Lung (tissue), 12 donors: ENCODE data around the gene RNF115. TPM values are rescaled to one million over a fixed set of nuclear protein-coding genes. Genes with fewer than 3 reads are reported as not detected.

Experiments used
- ATAC-seq: fragments of 200-7000 bp; cut with Tn5 transposase; one replicate; pipeline ENCODE4 v1.9.1; 2020; ENCODE audit warnings: moderate number of reproducible peaks; ENCODE audit not compliant: insufficient read depth, low FRiP score
- DNase-seq, 3 donors: peaks; one replicate each; pipeline ENCODE4 v3.0.0-alpha.2; 2013 to 2017
- H3K27ac ChIP-seq, 2 donors: one replicate each; pipeline ENCODE4 v1.5.1; 2013; ENCODE audit warnings: mild to moderate bottlenecking in 2 of 2, moderate library complexity in 2 of 2, control low read depth in 1 of 2, inconsistent platforms in 1 of 2, low read depth in 1 of 2, low read length in 1 of 2
- H3K27me3 ChIP-seq, 3 donors: one replicate each; pipeline ENCODE4 v1.5.1; 2013; ENCODE audit warnings: low read length in 2 of 3; ENCODE audit not compliant: control insufficient read depth in 3 of 3, insufficient read depth in 3 of 3
- H3K36me3 ChIP-seq, 4 donors: one replicate each; pipeline ENCODE4 v1.5.1; 2013; ENCODE audit warnings: low read length in 4 of 4, mild to moderate bottlenecking in 1 of 4, moderate library complexity in 1 of 4; ENCODE audit not compliant: control insufficient read depth in 4 of 4, insufficient read depth in 4 of 4
- H3K4me1 ChIP-seq, 5 donors: one replicate each; pipeline ENCODE4 v1.5.1; 2013; ENCODE audit warnings: low read length in 5 of 5, mild to moderate bottlenecking in 2 of 5, moderate library complexity in 1 of 5; ENCODE audit not compliant: control insufficient read depth in 5 of 5, insufficient read depth in 5 of 5
- H3K4me3 ChIP-seq: one replicate; pipeline ENCODE4 v1.5.1; 2013; ENCODE audit warnings: mild to moderate bottlenecking, control low read depth, moderate library complexity
- H3K9ac ChIP-seq, 2 donors: one replicate each; pipeline ENCODE4 v1.5.1; 2013; ENCODE audit warnings: low read length in 2 of 2, control low read depth in 1 of 2; ENCODE audit not compliant: insufficient read depth in 1 of 2
- H3K9me3 ChIP-seq, 4 donors: one replicate each; pipeline ENCODE4 v1.5.1; 2013; ENCODE audit warnings: low read length in 3 of 4, mild to moderate bottlenecking in 1 of 4, moderate library complexity in 1 of 4; ENCODE audit not compliant: control insufficient read depth in 4 of 4, insufficient read depth in 3 of 4
- CTCF ChIP-seq: IDR thresholded peaks from 2 replicates; pipeline ENCODE4 v1.5.1; 2012; ENCODE audit warnings: mild to moderate bottlenecking; ENCODE audit errors: control extremely low read depth, extremely low read depth
- WGBS, 2 donors: extraction: QIAGEN DNeasy Blood & Tissue Kit; methylation state at CpG; one replicate each; pipeline ENCODE4 v1.1.7; 2013; 5-methylcytosine and 5-hydroxymethylcytosine counted together
- polyA plus RNA-seq, 2 donors: library from polyadenylated mRNA; stranded (reverse); fragments of 200-250 nt; gene quantifications; one replicate each; pipeline ENCODE4 v1.2.1, GENCODE V29; 2013
- total RNA-seq, 2 donors: library from RNA; depleted of rRNA in 1 of 2; stranded (reverse); fragments of >200 nt in 1 of 2; gene quantifications; one replicate each; pipeline ENCODE4 v1.2.1, GENCODE V29; 2014 to 2021
- donor health status: control.
- donor health status: control.
- donor health status: Bipolar disorder and iron deficiency.
- donor health status: healthy.
- donor health status: DM: yes; HTN: yes; CAD: no.

Gene RNF115
- total and polyA plus RNA-seq, 4 donors: 4.4 to 21.6 (median 11.5) TPM

- DNase-seq (no peak), ATAC-seq (no peak)
- Histone ChIP-seq H3K4me3 (no peak overlapping the region), H3K4me1 (peaks cover 0 to 6% (median 0%) of the 10 kb centered on the region in 5 donors), H3K27me3 (no peaks in the 10 kb centered on the region), H3K9ac (no peak overlapping the region), H3K27ac (no peak overlapping the region), H3K9me3 (no peaks in the 10 kb centered on the region), H3K36me3 (no peaks in the 10 kb centered on the region)
- no peak for TF ChIP-seq CTCF
- 95 to 96% methylated on average over 7 of the region's 7 CpGs for WGBS, 2 donors
Measured at GRCh38 chr1:145806844-145807243, 17.1 kb downstream of the RNF115 start.

DNA sequence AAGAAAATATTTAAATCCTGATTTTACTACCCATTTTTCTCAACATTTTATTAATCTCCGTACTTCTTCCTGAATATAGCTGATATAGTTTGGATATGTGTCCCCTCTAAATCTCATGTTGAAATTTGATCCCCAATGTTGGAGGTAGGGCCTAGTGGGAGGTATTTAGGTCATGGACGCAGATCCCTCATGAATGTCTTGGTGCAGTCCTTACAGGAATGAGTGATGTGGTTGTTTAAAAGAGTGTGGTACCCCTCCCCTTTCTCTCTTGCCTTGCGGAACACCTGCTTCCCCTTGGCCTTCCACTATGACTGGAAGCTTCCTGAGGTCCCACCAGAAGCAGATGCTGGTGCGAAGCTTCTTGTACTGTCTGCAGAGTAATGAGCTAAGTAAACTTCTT is 17.5 kb downstream of the RNF115 start:
- no peak for TF ChIP-seq CTCF
- H3K4me1 ChIP-seq: peaks cover 0 to 6% (median 0%) of the 10 kb centered on the region in 5 donors
- no peaks in the 10 kb centered on the region for H3K36me3 ChIP-seq
- DNase-seq (no peak), ATAC-seq (no peak)
- H3K27me3 ChIP-seq: no peaks in the 10 kb centered on the region
- no peaks in the 10 kb centered on the region for H3K9me3 ChIP-seq
- 97 to 100% methylated on average over 4 of the region's 4 CpGs for WGBS, 2 donors
- no peak overlapping the region for H3K4me3 ChIP-seq
- no peak overlapping the region for H3K9ac ChIP-seq
- no peak overlapping the region for H3K27ac ChIP-seq

- Histone ChIP-seq H3K36me3 (no peaks in the 10 kb centered on the region), H3K9me3 (no peaks in the 10 kb centered on the region), H3K4me1 (peaks cover 0 to 11% (median 2%) of the 10 kb centered on the region in 5 donors), H3K4me3 (no peak overlapping the region), H3K9ac (no peak overlapping the region), H3K27me3 (no peaks in the 10 kb centered on the region), H3K27ac (no peak overlapping the region)
- 73 to 81% methylated on average over 1 of the region's 1 CpG for WGBS, 2 donors
- DNase-seq (no peak), ATAC-seq (no peak)
- TF ChIP-seq CTCF: no peak
Measured at GRCh38 chr1:145805057-145805456, 18.8 kb downstream of the RNF115 start.
